DOHH2 (cell line): Measurements from ENCODE around the gene ELAPOR1.

Source experiments
- CTCF ChIP-seq: fragments of 200-600 bp; sonication (generic); IDR thresholded peaks from one replicate; pipeline ENCODE4 v1.5.1; 2014; ENCODE audit warnings: antibody characterized with exemption, mild to moderate bottlenecking, low read depth, low read length; ENCODE audit not compliant: poor library complexity, severe bottlenecking
- EZH2phosphoT487 ChIP-seq: fragments of 200-600 bp; sonication (generic); IDR thresholded peaks from 2 replicates; pipeline ENCODE4 v1.6.1; 2017; ENCODE audit warnings: borderline replicate concordance, mild to moderate bottlenecking, antibody characterized with exemption, low read length, moderate library complexity, mixed read lengths

- TF ChIP-seq CTCF (no peak), EZH2phosphoT487 (no peak)
Measured at GRCh38 chr1:109083501-109083900, 30.4 kb upstream of the ELAPOR1 start.
